GM21528 (cell line): Measurements from ENCODE around the gene WDFY4.

Experiments
- ATAC-seq: cut with Tn5 transposase; IDR thresholded peaks from one replicate; pipeline ENCODE4 v1.9.1; 2021; ENCODE audit warnings: mild to moderate bottlenecking, moderate library complexity; ENCODE audit not compliant: unreplicated experiment, low FRiP score

Gene WDFY4

DNA sequence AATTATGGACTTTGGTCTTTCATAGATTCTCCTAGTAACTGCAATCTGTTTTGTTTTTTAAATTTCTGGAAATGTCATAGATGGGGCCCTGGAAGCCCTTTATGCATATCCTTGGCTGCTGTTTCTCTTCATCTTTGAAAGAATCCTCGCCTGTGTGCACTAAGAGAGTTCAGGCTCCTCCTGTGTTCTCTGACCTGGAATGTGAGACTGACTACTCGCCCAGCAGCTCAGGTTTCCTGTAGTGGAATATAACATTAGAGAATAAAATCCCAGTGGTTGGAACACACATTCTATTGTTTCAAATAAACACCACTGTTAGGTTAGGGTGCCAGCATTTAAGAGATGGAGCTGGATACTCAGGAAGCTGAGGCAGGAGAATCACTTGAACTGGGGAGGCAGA is 56.3 kb downstream of the WDFY4 start:
- no peak for ATAC-seq

DNA sequence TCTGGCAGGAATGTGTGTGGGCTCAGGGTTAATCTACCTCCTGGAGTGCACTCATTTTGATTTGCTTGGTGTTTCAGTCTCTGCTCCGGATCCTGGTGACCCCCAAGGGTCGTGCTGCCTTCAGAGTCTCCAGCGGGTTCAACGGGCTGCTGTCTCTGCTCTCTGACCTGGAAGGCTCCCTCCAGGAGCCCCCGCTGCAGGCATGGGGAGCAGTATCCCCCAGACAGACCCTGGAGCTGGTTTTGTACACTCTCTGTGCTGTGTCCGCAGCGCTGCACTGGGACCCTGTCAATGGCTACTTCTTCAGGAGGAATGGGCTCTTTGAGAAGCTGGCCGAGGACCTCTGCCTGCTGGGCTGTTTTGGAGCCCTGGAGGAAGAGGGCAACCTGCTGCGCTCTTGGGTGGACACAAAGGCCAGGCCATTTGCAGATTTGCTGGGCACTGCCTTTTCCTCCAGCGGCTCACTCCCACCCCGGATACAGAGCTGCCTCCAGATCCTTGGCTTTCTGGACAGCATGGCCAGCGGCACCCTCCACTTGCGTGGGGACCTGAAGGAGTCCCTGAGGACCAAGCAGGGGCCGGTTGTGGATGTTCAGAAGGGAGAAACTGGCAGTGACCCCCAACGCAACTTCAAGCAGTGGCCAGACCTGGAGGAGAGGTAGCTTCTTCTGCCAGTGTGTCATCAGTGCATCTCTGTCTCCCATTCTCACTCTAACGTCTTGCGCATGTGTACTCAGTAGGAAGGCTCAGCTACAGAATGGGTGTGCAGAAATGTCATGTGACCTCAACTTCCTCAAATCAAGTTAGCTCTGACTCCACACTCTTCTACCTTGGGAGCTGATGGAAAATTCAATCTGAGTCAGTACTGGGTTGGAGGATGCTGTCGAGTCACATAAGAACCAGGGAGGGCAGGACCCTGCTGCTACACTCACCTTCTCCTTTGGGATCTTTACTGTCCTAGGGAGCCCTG is 58.5 kb downstream of the WDFY4 start:
- ATAC-seq, result no peak

DNA sequence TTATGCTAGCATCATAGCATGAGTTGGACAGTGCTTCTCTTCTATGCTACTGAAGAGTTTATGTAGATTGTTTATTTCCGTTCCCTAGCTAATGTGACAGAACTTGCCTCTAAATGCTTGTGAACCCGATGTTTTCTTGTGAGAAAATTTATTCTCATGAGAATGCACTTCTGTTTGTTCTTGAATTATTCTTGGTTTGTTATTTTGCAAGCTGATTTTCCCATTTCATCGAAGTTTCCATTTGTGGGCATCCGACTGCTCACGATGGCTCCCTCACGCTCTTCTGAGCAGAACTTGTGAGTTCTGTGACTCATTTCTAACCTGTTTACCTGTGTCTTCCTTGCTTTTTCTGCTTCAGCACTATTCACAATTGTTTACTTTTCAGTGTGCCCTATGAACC is 59.9 kb downstream of the WDFY4 start:
- ATAC-seq, result no peak

DNA sequence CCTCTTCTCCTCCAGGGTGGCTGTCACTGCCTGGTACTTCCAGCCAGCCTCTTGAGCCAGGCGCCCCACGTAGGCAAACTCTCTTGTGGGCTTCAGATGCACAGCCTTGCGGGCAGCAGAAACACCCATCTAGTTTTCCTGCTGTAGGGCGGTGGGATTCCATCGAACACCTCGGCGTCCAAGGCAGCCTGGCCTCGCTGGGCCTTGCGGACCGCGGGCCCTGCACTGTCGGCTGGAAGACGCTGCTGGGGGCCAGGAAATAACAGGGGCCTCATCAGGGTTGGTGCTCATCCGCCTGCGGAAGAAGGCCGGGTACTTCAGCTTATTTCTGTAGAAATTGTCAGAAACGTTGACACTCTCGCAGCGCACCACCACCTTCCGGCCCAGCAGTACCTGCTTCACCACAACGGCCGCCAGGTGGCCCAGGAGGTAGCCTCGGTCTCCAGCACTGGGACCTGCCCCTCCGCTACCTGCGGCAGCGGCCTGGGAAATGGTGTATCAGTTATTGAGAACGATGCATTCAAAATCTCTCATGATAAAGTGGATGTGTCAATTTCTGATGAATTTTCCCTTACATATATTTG is 61.1 kb downstream of the WDFY4 start:
- ATAC-seq, result no peak

- ATAC-seq, result no peak
Observed at GRCh38 chr10:48748573-48748972, 63.9 kb downstream of the WDFY4 start.

DNA sequence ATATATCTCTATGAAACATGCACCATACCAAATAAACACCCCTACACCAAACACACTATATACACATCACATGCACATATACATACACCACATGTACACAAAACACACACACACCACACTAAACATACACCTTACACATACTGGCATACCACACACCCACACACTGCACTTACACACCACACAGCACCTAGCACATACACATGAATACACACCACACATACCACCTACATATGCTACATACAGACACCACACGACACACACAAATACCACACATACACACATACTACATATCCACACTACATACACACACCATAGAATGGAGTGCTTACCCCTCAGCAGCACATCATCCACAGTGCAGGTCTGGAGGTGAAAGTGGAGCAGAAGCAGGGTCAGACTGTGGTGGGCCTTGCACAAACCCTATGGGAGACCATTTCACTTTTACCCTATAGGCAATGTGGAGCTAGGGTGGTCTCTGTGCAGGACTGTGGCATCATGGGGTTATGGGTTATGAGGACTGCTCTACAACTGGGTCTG is 64.6 kb downstream of the WDFY4 start:
- no peak for ATAC-seq

GRCh38 chr10:48750019-48750418 is 65.3 kb downstream of the WDFY4 start:
- no peak for ATAC-seq

DNA sequence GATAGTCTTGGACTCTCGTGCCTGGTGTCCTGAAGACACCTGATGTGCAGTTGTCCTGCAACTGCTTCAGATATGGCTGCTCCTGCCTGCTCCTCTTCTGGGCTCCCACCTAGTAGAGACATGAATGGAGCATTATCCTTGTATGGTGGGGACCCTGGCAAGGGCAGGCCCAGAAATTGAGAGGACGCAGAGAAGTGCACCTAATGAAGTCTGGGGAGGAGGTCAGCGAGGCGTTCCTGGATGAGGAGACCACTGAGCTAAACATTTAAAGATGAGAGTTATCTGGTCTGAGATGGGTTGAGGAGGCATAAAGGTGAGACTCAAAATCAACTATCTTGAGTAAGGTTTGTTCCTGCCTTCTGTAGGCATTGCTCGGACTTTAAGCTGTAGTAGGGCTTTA is 66.3 kb downstream of the WDFY4 start:
- ATAC-seq, result no peak

GRCh38 chr10:48751730-48752129 is 67.1 kb downstream of the WDFY4 start:
- no peak for ATAC-seq

DNA sequence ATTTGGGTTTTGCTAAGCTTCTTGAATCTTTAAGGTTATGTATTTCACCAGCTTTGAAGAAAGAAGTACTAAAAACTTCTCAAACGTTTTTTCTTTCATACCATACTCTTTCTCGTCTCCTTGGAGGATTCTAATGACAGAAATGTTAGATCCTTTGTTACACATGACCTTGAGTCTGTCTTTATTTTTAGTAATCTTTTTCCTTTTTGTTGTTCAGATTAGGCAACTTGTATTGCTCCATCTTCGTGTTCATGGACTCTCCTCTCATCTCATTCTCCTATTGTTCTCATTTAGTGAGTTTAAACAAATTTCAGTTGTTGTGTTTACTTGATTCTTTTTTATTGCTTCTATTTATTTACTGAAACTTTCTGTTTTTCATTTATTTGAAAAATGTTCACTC is 73.7 kb downstream of the WDFY4 start:
- no peak for ATAC-seq

DNA sequence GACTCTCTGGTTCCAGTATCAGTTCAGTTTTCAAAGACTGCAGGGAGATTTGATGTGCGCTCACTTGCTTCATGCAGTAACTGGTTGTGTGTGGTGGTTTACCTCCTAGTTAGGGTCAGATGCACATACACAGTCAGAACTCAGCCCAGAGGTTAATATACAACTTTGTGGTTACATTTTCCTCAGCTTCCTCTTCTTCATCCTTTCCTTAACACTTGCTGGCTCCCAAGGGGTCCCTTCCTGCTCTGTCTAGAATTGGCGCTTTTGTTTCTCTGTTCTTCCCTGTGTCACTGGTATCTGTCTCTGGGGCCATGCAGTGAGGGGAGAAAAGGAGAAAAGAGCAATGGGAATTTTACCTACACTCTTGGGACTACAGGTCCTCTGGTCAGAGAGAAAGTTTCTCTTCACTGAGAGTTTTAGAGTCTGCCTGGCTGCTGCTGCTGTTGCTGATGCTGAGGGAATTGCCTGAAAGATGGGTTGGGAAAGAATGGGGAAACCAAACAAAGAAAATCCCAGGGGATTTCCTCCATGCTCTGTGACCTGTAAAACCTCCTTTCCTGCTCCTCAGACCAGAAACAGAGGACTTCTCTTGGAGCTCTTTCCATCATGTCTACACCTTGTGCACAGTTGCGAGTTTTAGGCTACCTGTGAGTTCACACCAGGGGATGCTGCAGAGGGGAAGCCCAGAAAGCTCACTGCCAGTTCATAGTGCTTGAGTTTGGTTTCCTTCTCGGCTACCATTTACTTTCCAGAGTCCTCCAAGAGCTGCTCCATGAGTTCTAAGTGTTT is 74.6 kb downstream of the WDFY4 start:
- peak; percentile 79 for ATAC-seq

DNA sequence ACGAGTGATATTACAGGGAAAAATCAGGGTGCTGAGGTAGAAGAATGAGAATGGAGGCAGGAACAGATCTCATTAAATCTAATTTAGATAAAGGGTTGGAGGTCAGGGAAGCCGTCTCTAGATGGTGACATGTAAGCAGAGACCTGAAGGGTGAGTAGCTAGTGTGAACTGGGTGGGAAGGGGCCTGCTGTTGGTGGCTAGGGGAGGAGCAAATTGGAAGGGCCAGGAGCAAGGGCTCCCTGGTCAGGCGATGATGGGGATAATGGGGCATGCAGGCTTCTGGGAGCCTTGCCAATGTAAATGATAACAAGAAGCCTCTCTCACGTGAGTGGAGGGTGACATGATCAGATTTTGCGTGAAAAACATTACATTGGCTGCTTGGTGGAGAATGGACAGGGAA is 76.3 kb downstream of the WDFY4 start:
- no peak for ATAC-seq

GRCh38 chr10:48762064-48763042 is 77.7 kb downstream of the WDFY4 start:
- no peak for ATAC-seq

DNA sequence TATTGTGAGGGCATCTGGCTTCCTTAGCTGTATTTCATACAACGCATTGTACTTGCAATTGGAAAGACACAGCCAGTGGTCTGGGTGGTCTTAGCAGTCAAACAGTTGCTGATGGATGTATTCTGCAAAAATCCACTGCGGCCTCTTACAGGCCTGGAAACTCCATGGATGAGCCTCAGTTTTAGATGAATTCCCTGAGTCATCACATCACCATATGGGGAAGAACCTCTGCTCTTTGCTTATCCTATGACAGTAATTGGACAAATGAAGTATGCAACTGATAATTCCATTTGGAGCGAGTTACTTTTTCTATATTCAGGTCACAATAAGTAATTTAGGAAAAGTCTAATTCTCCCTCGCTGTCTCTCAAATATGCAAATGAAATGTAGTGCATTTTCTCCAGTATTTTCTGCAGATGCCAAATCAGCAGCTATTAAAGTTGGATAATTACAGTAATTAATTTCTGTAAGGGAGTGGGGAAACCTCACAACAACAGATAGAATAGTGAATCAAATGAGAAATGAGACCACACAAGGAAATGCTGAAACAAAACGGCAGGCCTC is 78.8 kb downstream of the WDFY4 start:
- ATAC-seq, result no peak

DNA sequence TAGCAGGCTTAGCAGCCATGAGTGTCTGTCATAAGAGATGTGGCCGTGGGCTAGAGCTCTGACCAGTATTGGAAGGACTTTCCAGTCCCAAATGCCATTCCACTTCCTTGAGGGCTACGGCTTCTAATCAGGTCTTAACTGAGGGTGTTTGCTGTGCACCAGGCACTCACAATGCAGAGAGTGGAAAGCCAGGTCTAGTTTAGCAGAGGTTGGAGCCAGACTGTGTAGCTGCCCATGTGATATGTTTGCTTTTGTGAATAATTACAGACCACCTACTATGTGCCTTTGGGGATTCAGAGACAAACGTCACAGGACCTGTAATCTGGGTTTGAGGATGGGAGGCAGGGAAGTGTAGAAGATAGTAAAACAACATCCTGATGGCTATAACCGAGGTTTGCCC is 79.8 kb downstream of the WDFY4 start:
- no peak for ATAC-seq

DNA sequence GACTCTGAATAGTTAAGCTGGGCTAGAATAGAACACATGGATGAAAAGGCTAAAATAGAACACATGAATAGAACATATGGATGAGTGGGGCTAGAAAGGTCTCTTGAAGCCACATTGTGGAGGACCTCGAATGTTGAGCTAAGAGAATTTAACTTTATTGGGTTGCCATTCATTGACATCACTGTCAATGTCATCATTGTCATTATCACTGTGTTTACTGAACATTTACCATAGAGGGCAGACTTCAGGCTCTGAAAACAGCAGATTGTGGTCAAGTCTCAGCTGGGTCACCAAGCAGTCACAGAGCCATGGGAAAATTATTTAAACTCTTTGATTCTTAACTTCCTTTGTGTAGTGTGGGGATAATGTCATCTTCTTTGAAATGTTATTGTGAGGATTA is 80.4 kb downstream of the WDFY4 start:
- no peak for ATAC-seq

DNA sequence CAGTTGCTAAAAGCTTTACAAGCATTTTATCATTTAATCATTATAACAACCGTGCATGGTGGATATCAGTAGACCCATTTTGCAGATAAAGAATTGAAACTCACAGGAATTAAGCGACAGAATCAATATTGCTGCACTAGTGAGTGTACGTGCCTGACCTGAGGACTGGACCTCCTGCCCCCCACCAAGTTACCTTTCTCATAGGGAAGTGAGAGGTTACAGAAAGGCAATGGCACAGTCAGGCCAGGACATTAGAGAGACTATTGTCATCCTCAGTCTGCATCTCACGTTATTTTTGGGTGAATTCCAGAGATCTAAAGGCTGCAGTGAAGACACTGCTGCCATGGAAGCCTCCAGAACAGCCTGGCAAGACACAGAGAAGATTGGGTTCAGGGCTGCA is 80.9 kb downstream of the WDFY4 start:
- no peak for ATAC-seq

GRCh38 chr10:48767373-48768143 is 82.9 kb downstream of the WDFY4 start:
- ATAC-seq, result no peak
